NK-92 treated with Interleukin-12 subunit alpha and Interleukin-12 subunit beta, amount 100 ng/mL, for 24 hours (cell line): Measurements from ENCODE around the gene PCDHGA1.

Experiments used
- DNase-seq: peaks from one replicate; lab custom pipeline; 2025; lab: John Stamatoyannopoulos, UW

Gene PCDHGA1

DNA sequence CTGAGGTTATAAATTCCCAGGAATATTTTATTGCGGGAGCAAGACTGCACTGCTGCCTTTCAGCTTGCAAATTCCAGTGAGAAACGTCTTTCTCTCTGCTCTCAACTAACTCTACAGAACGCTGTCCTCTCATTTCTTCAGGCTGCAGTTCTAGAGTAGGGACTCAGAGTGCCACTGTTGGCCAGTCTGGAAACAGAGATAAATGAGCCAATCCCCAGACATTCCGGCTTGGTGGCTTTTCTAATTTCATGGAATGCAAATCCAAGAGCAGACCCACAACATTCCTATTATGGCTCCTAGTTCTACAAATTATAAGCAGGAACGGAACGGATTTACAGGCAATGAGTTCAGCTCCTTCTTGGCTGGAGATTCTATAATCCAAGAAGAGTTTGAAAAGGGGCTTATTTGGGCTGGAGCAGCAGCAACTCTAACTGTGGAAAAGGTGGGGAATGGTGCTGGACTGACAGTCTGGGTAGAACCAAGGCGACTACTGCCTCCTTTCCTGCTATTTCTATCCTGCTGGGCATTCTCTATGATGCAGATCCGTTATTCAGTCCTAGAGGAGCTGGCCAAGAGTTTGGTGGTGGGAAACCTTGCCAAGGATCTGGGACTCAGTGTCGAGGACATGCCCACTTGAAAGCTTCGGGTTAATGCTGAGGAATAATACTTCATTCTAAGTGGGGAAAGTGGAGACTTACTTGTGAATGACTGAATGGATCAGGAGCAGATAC is 109.3 kb downstream of the PCDHGA1 start:
- no peak for DNase-seq

DNA sequence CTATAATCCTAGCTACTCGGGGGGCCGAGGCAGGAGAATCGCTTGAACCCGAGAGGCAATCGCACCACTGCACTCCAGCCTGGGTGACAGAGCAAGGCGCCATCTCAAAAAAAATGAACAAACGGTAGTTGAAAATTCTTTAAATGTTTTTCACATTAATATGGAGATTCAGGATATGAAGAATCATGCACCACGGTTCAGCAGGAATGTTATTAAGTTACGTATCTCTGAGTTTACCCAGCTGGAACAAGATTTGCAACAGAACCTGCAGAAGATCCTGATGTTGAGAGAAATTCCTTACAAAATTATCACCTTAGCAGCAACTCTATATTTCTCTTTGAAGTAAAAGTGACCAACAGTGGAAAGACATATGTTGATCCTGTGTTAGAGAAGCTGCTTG is 110.0 kb downstream of the PCDHGA1 start:
- DNase-seq = no peak

DNA sequence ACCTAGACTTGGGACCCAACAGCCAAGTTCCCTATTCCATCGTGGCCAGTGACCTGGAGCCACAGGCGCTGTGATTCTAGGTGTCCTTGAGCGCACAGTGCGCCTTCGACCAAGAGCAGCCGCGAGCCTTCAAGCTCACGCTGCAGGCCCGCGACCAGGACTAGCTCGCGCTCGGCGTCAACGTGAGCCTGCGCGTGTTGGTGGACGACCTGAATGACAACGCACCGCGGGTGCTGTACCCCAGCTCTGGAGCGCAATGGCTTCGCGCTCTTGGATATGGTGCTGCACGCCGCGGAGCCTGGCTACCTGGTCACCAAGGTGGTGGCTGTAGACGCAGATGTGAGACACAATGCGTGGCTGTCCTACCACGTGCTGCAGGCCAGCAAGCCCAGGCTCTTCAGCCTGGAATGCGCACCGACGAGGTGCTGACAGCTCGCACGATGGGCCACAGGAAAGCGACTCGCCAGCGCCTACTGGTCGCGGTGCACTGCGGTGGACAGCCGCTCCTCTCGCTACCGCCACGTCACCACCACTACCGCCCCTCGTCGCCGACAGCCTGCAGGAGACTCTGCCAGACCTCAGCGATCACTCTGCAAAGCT is 111.4 kb downstream of the PCDHGA1 start:
- no peak for DNase-seq

DNA sequence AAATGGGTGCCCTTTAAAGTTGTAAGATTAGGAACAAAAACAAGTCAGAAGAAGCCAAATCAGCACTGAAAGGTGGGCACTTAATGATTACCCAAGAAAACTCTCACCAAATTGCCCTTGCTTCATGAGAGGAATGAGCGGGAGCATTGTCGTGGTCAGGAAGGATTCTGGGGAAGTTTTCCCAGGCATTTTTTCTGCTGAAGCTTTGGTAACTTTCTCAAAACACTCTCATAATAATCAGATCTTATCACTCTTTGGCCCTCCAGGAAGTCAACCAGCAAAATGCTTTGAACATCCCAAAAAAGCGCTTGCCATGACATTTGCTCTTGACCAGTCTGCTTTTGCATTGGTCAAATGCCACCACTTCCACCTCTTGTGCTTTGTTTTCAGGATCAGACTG is 135.0 kb downstream of the PCDHGA1 start:
- no peak for DNase-seq

DNA sequence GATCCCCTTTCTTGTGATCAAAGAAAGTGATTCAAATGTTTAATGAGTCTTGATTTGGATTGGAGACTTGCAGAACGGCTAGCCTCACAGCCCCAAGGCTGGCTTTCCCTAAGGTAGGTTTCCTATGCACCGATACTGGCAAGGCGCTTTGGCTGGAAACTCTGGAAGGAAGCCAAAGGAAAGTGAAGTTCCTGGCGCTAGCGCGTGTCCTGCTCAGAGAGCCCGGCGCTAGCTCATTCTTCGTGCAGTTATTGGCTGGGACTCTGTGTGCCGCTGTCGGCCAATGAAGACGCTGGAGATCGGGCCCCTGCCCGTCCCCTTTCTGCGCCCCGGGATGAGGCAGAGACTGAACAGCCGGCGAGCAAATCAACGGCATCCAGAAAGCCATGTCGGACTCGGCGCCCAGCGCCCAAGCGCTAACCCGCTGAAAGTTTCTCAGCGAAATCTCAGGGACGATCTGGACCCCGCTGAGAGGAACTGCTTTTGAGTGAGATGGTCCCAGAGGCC is 145.4 kb downstream of the PCDHGA1 start, which contains the start of gene PCDHGC3:
Gene PCDHGC3 (plus strand): TSS at position 342 of the 507 bp plus-strand sequence. CDS start 151 bp downstream, at position 493.
- no peak for DNase-seq

DNA sequence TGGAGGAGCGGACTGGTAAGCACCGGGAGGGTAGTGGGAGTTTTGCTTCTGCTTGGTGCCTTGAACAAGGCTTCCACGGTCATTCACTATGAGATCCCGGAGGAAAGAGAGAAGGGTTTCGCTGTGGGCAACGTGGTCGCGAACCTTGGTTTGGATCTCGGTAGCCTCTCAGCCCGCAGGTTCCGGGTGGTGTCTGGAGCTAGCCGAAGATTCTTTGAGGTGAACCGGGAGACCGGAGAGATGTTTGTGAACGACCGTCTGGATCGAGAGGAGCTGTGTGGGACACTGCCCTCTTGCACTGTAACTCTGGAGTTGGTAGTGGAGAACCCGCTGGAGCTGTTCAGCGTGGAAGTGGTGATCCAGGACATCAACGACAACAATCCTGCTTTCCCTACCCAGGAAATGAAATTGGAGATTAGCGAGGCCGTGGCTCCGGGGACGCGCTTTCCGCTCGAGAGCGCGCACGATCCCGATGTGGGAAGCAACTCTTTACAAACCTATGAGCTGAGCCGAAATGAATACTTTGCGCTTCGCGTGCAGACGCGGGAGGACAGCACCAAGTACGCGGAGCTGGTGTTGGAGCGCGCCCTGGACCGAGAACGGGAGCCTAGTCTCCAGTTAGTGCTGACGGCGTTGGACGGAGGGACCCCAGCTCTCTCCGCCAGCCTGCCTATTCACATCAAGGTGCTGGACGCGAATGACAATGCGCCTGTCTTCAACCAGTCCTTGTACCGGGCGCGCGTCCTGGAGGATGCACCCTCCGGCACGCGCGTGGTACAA is 146.0 kb downstream of the PCDHGA1 start:
- no peak for DNase-seq

DNA sequence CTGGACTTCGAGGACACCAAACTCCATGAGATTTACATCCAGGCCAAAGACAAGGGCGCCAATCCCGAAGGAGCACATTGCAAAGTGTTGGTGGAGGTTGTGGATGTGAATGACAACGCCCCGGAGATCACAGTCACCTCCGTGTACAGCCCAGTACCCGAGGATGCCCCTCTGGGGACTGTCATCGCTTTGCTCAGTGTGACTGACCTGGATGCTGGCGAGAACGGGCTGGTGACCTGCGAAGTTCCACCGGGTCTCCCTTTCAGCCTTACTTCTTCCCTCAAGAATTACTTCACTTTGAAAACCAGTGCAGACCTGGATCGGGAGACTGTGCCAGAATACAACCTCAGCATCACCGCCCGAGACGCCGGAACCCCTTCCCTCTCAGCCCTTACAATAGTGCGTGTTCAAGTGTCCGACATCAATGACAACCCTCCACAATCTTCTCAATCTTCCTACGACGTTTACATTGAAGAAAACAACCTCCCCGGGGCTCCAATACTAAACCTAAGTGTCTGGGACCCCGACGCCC is 146.8 kb downstream of the PCDHGA1 start:
- no peak for DNase-seq

DNA sequence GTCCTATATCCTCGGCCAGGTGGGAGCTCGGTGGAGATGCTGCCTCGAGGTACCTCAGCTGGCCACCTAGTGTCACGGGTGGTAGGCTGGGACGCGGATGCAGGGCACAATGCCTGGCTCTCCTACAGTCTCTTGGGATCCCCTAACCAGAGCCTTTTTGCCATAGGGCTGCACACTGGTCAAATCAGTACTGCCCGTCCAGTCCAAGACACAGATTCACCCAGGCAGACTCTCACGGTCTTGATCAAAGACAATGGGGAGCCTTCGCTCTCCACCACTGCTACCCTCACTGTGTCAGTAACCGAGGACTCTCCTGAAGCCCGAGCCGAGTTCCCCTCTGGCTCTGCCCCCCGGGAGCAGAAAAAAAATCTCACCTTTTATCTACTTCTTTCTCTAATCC is 147.5 kb downstream of the PCDHGA1 start:
- DNase-seq = no peak

DNA sequence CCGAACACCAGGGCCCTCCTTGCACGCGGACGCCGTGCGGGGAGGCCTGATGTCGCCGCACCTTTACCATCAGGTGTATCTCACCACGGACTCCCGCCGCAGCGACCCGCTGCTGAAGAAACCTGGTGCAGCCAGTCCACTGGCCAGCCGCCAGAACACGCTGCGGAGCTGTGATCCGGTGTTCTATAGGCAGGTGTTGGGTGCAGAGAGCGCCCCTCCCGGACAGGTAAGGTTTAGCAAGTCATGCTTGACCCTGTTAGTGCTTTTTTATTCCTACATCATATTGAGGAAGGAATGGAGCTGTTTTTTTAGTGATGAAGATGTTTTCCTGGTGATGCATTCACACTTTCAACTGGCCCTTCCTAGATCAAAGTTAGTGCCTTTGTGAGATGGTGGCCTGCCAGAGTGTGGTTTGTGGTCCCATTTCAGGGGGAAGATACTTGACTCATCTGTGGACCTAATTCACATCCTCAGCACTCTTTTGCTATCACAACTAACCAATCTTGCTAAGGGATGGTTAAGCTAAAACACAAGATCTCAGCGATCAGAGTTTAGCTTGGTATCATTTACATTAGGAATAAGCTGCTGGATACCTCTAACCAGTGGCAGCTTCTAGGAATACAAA is 148.1 kb downstream of the PCDHGA1 start:
- DNase-seq = no peak

DNA sequence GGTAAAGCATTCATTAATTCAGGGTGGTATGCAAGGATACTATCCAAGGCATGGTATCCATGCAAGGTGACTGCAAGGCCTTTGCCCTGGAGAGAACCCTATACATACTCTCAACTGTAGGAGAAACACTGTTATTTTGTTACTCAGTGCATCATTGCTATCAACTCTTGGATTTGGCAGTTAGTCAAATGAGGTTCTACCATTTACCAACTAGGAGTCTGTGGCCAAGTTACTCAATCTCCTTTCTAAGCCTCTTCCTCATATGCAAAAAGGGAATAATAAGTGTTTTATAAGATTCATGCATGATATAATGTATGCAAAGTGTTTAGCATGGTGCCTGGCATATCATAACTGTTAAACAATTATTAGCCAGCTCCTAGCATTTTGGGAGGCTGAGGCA is 149.5 kb downstream of the PCDHGA1 start:
- DNase-seq = no peak

DNA sequence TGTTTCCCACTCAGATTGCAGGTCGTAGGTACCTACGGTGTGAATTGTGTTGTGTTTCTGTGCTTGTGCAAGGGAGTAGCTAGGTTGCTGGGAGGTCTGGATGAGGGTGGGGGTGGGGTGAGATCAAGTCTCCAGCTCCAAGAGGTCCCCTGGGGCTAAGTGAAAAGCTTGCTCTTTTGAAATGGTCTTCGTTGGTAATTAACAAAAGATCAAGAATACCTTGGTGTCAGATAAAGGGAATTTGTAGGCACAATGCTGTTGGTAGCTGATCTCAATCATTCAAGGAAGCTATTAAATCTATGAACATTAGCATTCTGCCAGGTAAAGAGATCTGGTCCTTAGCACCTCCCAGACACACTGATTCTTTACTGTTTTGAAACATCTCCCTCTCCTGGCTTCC is 153.6 kb downstream of the PCDHGA1 start:
- no peak for DNase-seq

DNA sequence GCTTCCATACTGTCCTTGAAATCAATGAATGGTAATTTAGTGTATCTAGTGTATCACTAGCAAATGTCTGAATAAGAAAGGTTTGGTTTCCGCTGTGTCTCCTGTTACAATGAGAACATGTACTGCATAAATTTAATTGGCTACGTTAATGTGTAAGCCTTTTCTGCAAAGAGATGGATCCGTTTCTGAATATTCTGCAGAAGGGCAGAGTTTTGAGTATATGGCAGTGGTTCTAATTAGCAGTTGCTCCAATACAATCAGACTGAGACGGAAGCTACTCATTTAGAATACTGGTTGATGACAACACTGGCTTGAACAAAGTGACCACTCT is 154.0 kb downstream of the PCDHGA1 start:
- no peak for DNase-seq

DNA sequence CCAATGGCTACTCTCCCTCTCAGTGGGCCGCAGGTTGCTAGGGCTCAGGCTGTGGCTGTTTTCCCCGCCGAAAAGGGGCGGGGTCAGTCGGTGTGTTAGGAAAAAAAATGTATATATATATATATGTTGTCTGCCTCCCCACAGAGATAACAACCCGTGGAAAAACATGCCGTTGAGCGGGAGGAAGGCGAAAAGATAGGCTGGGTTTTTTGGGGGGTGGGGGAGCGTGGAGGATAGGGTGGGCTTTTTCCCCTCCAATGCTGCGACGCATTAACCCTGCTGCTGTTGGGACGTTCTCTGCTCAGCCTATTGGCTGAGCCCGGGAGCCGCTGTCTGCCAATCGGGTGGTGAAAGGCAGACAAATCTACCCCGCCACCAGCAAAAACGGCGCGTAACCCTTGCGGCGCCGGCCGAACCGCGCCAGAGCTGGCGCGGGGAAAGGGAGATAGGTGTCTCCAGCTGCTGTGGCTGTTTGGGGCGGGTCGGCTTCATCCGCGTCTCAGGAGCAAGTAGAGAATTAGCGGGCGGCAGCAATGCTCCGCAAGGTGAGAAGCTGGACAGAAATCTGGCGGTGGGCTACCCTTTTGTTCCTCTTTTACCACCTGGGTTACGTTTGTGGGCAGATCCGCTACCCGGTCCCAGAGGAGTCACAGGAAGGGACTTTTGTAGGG is 154.5 kb downstream of the PCDHGA1 start, which contains the start of gene PCDHGC4:
Gene PCDHGC4 (plus strand): TSS at position 390 of the 671 bp plus-strand sequence. CDS start 144 bp downstream, at position 534.
- DNase-seq = no peak

DNA sequence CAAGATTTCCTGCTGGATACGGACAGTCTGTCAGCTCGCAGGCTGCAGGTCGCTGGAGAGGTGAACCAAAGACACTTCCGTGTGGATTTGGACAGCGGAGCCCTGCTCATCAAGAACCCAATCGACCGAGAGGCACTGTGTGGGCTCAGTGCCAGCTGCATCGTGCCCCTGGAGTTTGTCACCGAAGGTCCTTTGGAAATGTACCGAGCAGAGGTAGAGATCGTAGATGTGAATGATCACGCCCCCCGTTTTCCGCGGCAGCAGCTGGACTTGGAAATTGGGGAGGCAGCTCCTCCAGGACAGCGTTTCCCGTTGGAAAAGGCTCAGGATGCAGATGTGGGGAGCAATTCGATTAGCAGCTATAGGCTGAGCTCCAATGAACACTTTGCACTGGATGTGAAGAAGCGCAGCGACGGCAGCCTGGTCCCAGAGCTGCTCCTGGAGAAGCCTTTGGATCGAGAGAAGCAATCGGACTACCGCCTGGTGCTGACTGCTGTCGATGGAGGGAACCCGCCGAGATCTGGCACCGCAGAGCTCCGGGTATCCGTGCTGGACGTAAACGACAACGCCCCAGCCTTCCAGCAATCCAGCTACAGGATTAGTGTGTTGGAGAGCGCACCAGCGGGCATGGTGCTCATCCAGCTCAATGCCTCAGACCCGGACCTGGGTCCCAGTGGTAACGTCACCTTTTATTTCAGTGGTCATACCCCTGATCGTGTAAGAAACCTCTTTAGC is 155.2 kb downstream of the PCDHGA1 start:
- no peak for DNase-seq

DNA sequence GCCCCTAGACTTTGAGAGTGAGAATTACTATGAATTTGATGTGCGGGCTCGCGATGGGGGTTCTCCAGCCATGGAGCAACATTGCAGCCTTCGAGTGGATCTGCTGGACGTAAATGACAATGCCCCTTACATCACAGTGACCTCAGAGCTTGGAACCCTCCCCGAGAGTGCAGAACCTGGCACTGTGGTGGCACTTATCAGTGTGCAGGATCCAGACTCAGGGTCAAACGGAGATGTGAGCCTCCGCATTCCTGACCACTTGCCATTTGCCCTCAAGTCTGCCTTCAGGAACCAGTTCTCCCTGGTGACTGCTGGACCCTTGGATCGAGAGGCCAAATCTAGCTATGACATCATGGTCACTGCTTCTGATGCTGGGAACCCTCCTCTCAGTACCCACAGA is 155.8 kb downstream of the PCDHGA1 start:
- DNase-seq = no peak

DNA sequence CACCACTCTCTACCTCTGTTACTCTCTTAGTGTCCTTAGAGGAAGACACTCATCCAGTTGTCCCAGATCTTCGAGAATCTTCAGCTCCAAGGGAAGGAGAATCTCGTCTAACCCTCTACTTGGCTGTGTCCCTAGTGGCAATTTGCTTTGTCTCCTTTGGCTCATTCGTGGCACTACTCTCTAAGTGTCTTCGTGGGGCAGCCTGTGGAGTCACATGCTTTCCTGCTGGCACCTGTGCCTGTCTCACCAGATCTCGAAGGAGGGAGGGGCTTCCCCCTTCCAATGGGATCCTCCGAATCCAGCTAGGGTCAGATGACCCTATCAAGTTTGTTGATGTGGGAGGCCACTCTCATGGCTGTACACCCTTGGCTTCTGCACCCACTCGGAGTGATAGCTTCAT is 156.8 kb downstream of the PCDHGA1 start:
- no peak for DNase-seq

DNA sequence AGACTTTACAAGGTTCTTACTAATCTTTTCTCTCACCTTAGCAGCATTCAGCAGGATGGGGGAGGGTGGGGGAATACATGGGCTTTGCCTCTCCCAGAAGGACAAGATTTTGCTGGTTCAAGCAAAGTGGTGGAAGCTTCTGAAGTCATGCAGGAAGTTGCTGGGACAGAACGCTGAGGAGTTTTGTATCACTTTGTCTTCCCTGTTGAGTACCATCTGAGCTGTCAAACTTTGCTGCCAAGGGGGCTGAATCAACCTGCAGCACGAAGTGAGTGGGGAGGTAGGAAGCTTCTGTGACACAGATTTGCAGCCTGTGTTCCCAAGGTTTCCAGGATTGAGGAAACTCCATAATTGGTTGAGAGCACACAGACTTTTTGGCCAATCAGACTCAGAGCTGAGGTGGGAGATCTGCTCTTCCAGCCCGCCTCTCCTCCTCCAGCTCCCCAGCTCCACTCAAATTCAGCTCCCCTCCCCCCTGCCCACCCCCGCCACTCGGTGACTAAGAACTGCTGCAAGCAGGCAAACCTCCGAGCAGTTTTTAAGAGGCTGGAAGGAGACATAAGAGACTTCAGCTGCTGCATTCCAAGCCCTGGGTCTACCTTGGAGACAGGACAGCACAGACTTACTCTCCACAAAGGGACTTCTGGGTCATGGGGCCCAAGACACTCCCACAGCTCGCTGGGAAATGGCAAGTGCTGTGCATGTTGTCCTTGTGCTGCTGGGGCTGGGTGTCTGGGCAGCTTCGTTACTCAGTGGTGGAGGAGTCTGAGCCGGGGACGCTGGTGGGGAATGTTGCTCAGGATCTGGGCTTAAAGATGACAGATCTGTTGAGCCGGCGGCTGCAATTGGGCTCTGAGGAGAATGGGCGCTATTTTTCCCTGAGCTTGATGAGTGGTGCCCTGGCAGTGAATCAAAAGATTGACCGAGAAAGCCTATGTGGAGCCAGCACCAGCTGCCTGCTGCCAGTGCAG is 158.6 kb downstream of the PCDHGA1 start, which contains the start of gene PCDHGC5:
Gene PCDHGC5 (plus strand): TSS at position 491 of the 971 bp plus-strand sequence. CDS start 160 bp downstream, at position 651.
- DNase-seq = no peak

DNA sequence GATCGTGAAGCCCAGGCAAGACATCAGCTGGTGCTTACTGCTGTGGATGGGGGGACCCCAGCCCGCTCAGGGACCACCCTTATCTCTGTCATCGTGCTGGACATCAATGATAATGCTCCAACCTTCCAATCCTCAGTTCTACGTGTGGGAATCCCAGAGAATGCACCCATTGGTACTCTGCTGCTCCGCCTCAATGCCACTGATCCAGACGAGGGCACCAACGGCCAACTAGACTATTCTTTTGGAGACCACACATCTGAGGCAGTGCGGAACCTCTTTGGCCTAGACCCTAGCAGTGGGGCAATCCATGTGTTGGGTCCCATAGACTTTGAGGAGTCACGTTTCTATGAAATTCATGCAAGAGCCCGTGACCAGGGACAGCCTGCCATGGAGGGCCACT is 159.5 kb downstream of the PCDHGA1 start:
- DNase-seq = no peak

DNA sequence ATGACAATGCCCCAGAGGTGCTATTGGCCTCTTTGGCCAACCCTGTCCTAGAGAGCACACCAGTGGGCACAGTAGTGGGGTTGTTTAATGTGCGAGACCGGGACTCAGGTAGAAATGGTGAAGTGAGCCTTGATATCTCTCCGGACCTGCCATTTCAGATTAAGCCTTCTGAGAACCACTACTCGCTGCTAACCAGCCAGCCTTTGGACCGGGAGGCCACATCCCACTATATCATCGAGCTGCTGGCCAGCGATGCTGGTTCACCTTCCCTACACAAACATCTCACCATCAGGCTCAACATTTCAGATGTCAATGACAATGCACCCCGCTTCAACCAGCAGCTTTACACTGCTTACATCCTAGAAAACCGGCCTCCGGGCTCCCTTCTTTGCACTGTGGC is 160.0 kb downstream of the PCDHGA1 start:
- no peak for DNase-seq
